Activated T-cell treated with anti-CD3 and anti-CD28 coated beads, Interleukin-2, amount 50 U/mL, for 24 hours (primary cell): Measurements from ENCODE around the gene HNRNPA1.
"Not testable (repeated sequence)": the region's sequence is repeated elsewhere in the genome, so short reads cannot be mapped to it uniquely, and the experiment has no call there.

Experiments used
- DNase-seq: peaks from one replicate; pipeline ENCODE4 v3.0.0-alpha.2; 2020
- H3K27ac Mint-ChIP-seq: 2 replicates; pipeline ENCODE4 v1.8.0; 2020; ENCODE audit warnings: mild to moderate bottlenecking, mixed read lengths
- H3K27me3 Mint-ChIP-seq: 2 replicates; pipeline ENCODE4 v1.8.0; 2020; ENCODE audit warnings: mixed read lengths
- H3K36me3 Mint-ChIP-seq: 2 replicates; pipeline ENCODE4 v1.8.0; 2020; ENCODE audit warnings: low read depth, mixed read lengths
- H3K4me1 Mint-ChIP-seq: 2 replicates; pipeline ENCODE4 v1.8.0; 2020; ENCODE audit warnings: low read depth, mixed read lengths
- H3K4me3 Mint-ChIP-seq: 2 replicates; pipeline ENCODE4 v1.8.0; 2020; ENCODE audit warnings: mild to moderate bottlenecking, moderate library complexity, mixed read lengths
- H3K9me3 Mint-ChIP-seq: 2 replicates; pipeline ENCODE4 v1.8.0; 2020; ENCODE audit warnings: mixed read lengths

HNRNPA1 gene

DNA sequence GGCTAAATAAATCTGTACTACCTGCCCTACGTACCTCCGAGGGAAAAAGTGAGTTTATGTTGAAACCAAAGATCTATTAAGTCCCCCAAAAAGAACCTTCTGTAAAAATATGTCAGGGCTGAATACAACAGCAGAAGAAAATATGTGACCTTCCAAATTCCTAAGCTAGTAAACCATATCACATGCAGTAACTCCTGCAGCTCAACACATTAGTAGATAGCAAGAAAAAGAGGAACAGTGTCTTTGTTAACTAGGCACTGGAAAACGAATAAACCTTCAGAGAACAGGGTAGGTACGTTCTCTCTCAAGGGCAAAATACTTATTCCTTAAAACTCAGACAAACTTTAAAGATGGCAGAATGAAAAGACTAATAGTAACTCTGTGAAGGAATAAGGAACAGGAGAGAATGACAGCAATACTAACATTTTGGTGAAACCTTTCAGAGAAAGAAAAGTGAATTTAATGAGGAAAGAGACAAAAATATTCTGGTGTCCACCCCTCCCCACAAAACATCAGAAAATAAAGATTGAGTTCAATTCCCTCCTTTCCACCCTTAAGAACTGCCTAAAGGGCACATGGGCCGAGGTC is 18.6 kb upstream of the HNRNPA1 start:
- Mint-ChIP-seq H3K9me3 (no peaks in the 10 kb centered on the region), H3K4me1 (peaks cover 45% of the 10 kb centered on the region), H3K27me3 (no peaks in the 10 kb centered on the region), H3K36me3 (peaks cover 13% of the 10 kb centered on the region), H3K4me3 (no peak overlapping the region), H3K27ac (no peak overlapping the region)
- DNase-seq: no peak

DNA sequence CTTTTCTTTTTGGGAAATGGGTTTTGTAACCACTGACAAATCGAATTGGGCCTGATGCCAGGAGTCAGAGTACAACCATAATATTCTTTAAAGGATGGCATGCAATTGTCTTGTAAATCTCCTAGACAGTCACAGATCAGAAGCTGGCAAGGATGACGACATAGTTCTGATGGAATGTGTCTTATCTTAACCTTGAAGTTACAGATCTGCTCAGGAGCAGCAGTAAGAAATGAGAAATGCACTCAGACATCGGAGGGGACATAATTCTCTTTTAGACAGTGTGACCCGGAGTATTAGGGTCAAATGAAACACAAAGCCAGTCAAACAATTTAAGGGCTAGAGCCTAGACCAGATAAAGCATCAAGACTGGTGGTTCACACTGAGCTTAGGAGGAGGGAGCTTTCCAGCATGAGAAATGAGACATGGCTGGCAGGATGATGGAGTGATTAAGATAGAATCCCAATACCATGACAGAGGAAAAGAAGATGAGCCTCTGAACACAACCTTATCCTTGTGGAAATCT is 18.1 kb upstream of the HNRNPA1 start:
- H3K4me1 Mint-ChIP-seq: peaks cover 45% of the 10 kb centered on the region
- H3K27ac Mint-ChIP-seq: no peak overlapping the region
- no peak overlapping the region for H3K4me3 Mint-ChIP-seq
- H3K9me3 Mint-ChIP-seq: no peaks in the 10 kb centered on the region
- H3K36me3 Mint-ChIP-seq: peaks cover 11% of the 10 kb centered on the region
- no peaks in the 10 kb centered on the region for H3K27me3 Mint-ChIP-seq
- no peak for DNase-seq

DNA sequence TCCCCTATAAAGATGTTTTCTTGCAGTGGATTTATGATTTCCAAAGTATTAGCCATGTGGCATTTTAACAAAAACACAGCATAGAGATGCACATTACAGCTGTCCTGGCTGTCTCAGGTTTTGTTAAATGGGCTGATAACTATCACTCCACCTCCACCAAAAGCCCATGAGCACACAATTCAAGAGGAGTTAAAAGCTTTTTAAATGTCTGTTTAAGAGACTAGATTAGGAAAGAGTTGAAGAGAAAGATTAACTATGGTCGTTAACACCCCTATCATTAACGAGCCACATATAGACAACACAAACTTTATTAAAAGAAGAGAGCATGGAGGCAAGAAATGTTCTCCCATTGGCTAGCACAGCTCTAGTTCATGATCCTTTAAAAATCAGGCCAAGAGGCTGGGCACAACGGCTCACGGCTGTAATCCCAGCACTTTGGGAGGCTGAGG is 15.1 kb upstream of the HNRNPA1 start:
- no peaks in the 10 kb centered on the region for H3K9me3 Mint-ChIP-seq
- no peak overlapping the region for H3K4me3 Mint-ChIP-seq
- H3K36me3 Mint-ChIP-seq: peaks cover 9% of the 10 kb centered on the region
- peaks cover 31% of the 10 kb centered on the region for H3K4me1 Mint-ChIP-seq
- no peaks in the 10 kb centered on the region for H3K27me3 Mint-ChIP-seq
- H3K27ac Mint-ChIP-seq: peak overlapping the region; percentile 12
- no peak for DNase-seq

DNA sequence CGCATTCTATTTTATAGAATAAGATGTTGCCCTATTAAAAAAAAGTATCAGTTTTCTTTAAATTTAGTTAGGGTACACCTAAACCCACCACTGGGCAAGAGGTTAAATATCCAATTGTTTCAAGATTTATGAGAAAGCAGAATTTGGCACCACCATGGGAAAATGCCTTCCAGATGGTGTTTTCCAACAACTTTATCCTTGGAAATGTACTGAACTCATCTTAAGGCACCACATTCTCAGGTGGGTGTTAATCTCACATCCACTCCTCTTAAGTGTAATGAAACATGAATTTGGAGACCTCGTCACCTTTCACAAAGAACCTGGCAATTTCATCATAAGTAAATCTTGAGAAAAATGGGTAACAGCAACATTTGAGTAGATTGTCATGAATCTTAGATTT is 13.7 kb upstream of the HNRNPA1 start:
- peaks cover 17% of the 10 kb centered on the region for H3K36me3 Mint-ChIP-seq
- no peaks in the 10 kb centered on the region for H3K9me3 Mint-ChIP-seq
- DNase-seq: no peak
- H3K4me1 Mint-ChIP-seq: peaks cover 41% of the 10 kb centered on the region
- no peak overlapping the region for H3K4me3 Mint-ChIP-seq
- H3K27me3 Mint-ChIP-seq: no peaks in the 10 kb centered on the region
- H3K27ac Mint-ChIP-seq: no peak overlapping the region

DNA sequence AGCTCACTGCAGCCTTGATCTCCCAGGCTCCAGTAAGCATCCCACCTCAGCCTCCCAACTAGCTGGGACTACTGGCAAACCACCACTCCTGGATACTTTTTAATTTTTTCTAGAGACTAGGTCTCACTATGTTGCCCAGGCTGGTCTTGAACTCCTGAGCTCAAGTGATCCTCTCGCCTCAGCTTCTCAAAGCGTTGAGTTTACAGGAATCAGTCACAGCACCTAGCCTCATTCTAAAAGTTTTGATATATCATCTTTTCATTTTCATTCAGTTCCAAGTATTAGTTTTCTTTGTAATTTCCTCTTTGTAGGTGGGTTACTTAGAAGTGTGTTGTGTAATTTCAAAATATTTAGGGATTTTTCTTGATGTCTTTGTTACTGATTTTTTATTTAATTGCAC is 10.2 kb upstream of the HNRNPA1 start:
- peaks cover 46% of the 10 kb centered on the region for H3K36me3 Mint-ChIP-seq
- H3K9me3 Mint-ChIP-seq: no peaks in the 10 kb centered on the region
- H3K27me3 Mint-ChIP-seq: no peaks in the 10 kb centered on the region
- peak overlapping the region; percentile 85 for H3K27ac Mint-ChIP-seq
- H3K4me3 Mint-ChIP-seq: no peak overlapping the region
- no peak for DNase-seq
- peaks cover 50% of the 10 kb centered on the region for H3K4me1 Mint-ChIP-seq

DNA sequence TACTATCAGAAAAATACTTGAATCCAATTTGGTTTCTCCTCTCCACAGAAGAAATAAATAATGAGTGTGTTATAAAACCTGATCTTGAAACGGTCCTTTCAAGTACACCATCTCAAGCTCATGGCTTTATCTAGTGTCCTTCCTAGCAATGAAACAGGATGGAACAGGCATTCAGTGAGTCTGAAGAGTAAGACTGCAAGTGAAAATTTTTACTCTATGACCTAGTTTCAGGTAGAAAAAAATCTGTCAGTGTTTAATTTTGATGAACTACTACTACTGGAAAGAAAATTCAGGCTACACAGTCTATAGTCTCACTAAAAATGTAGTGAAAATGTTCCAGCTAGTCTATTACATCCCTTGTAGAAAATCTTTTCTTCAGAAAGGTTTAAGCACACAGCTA is 8.3 kb upstream of the HNRNPA1 start:
- Mint-ChIP-seq H3K27ac (peak overlapping the region; percentile 88), H3K9me3 (no peaks in the 10 kb centered on the region), H3K36me3 (peaks cover 59% of the 10 kb centered on the region)

DNA sequence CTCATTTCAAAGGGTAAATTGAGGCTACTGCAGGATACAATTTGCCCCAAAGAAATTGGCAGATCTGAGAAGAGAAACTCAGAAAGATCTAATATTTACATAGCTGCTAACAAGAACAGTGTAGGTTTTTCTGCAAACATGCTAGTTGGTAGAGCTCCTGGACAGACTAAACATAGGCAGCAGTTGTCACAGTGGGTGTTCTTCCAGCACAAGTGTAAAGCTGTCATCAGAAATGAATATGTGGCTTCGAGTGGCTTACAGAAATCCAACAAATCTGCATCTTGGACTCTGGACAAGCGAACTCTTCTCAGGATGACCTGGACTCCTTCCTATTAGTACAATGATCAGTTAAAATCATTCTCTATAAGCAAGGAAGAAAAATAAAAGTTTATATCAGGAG is 6.5 kb upstream of the HNRNPA1 start:
- no peaks in the 10 kb centered on the region for H3K9me3 Mint-ChIP-seq
- H3K27me3 Mint-ChIP-seq: no peaks in the 10 kb centered on the region
- H3K4me3 Mint-ChIP-seq: no peak overlapping the region
- DNase-seq: no peak
- H3K36me3 Mint-ChIP-seq: peaks cover 58% of the 10 kb centered on the region
- H3K4me1 Mint-ChIP-seq: peaks cover 75% of the 10 kb centered on the region
- no peak overlapping the region for H3K27ac Mint-ChIP-seq

More for the DNA sequence above, 8.3 kb upstream of the HNRNPA1 start:
- no peak for DNase-seq
- Mint-ChIP-seq H3K4me3 (no peak overlapping the region), H3K4me1 (peaks cover 68% of the 10 kb centered on the region), H3K27me3 (no peaks in the 10 kb centered on the region)

DNA sequence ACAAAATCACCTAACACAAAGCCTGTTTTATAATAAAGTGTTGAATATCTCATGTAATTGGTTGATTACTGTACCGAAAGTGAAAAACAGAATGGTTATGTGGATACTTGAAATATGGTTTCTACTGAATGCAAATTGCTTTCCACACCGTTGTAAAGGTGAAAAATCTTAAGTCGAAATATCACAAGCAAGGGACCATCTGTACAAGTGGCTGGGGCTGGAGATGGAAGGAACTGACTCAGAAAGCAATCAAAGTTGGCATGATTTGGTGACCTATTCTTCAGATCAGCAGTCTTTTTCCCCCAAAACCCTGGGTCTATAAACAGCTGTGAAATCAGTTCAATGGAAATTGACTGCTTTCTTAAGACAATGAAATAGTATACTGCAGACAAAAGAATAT is 4.2 kb upstream of the HNRNPA1 start:
- Mint-ChIP-seq H3K27me3 (no peaks in the 10 kb centered on the region), H3K9me3 (no peaks in the 10 kb centered on the region), H3K4me3 (no peak overlapping the region), H3K27ac (peak overlapping the region; percentile 59), H3K4me1 (peaks cover 59% of the 10 kb centered on the region), H3K36me3 (peaks cover 53% of the 10 kb centered on the region)
- no peak for DNase-seq

DNA sequence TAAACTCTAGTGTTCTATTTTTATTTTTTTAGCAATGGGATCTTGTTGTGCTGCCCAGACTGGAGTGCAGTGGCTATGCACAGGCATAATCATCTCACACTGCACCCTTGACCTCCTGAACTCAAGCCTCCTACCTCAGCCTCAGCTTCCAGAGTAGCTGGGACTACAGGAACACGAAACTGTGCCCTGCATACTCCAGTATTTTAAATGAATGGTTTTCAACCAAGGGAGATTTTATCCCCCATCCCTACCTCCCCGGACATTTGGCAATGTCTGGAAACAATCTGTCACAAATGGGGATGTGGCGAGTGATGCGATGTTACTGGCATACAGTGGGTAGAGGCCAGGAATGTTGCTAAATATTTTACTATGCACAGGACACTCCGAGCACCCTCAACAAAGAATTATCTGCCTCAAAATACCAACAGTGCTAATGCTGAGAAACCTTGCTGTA is 2.7 kb upstream of the HNRNPA1 start:
- H3K4me1 Mint-ChIP-seq: peaks cover 50% of the 10 kb centered on the region
- no peaks in the 10 kb centered on the region for H3K9me3 Mint-ChIP-seq
- no peak for DNase-seq
- no peak overlapping the region for H3K27ac Mint-ChIP-seq
- H3K4me3 Mint-ChIP-seq: no peak overlapping the region
- H3K27me3 Mint-ChIP-seq: no peaks in the 10 kb centered on the region
- peaks cover 41% of the 10 kb centered on the region for H3K36me3 Mint-ChIP-seq

DNA sequence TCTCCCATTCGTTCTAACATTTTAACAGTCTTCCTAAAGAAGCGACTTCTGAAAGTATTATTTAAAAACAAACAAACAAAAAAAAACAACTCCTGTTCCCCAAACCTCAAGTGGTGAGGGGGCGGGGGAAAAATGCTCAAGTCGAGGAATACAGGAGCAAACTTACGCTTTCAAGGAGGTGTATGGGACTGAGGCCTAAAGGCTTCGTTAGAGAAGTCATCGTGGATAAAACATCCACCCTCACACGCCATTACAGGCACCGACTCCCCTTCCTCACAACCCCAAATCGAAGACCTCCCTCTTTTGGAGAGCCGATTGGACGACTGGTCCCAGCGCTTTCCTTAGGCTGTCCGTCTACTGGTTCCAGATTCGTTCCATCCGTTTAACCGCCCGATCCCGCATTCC is 1.3 kb upstream of the HNRNPA1 start:
- Mint-ChIP-seq H3K27ac (no peak overlapping the region), H3K4me1 (peaks cover 51% of the 10 kb centered on the region), H3K4me3 (no peak overlapping the region), H3K27me3 (no peaks in the 10 kb centered on the region), H3K9me3 (no peaks in the 10 kb centered on the region), H3K36me3 (peaks cover 27% of the 10 kb centered on the region)
- no peak for DNase-seq

DNA sequence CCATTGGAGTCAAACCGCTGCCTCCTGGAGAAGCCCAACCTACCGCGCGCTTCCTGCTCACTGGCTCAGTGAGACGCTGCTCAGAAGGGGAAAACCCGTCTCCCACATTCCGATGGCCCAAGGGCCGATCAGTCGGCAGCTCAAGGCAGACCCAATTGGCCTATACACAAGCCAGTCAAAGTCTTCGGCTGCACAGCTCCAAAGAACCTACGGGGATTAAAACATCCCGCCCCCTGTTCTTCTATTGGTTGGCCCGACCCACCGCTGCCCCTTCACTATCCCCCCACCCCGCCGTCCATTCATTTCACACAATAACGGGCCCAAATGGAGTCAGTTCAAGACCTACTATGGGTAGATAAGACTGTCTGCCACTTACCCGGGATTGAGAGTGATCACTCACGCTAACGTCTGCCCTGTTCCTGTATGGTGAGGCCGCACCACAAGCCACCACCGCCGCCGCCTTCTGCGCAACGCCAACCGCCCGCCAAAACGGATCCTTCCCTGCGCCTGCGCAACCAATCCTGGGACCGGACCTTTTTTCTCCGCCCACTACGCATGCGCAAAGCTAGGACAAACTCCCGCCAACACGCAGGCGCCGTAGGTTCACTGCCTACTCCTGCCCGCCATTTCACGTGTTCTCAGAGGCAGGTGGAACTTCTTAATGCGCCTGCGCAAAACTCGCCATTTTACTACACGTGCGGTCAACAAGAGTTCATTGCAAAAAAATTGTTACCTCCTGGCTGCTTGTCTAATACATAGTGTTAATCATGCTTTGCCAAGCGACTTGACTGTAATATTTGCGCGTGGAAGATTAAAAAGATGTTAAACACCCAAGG is 676 bp upstream of the HNRNPA1 start, which contains the start of gene CBX5:
Gene CBX5 (minus strand): TSS at position 491 of the 836 bp plus-strand sequence. CDS start 22,472 bp downstream, outside the sequence.
- DNase-seq: peak; percentile 99
- Mint-ChIP-seq H3K4me1 (peaks cover 53% of the 10 kb centered on the region), H3K9me3 (no peaks in the 10 kb centered on the region), H3K27me3 (no peaks in the 10 kb centered on the region), H3K36me3 (peaks cover 22% of the 10 kb centered on the region), H3K4me3 (no peak within 1 kb of the TSS), H3K27ac (no peak within 1 kb of the TSS)

DNA sequence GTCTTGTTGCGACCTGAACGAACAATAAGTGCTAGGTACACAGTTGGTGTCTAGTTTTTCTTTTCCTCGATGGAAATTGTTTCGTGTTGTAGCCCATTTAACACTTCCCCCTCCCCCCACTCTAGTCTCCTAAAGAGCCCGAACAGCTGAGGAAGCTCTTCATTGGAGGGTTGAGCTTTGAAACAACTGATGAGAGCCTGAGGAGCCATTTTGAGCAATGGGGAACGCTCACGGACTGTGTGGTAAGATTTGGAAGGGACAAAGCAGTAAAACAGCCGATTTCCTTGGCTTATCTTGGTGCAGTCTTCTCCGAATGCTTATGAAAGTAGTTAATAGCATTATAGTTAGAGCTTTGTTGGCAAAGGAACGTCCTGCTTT is 724 bp downstream of the HNRNPA1 start:
- not testable (repeated sequence) for H3K27me3 Mint-ChIP-seq, DNase-seq, H3K27ac Mint-ChIP-seq, H3K9me3 Mint-ChIP-seq, H3K4me3 Mint-ChIP-seq
- peaks cover 12% of the 10 kb centered on the region for H3K36me3 Mint-ChIP-seq
- peaks cover 54% of the 10 kb centered on the region for H3K4me1 Mint-ChIP-seq

DNA sequence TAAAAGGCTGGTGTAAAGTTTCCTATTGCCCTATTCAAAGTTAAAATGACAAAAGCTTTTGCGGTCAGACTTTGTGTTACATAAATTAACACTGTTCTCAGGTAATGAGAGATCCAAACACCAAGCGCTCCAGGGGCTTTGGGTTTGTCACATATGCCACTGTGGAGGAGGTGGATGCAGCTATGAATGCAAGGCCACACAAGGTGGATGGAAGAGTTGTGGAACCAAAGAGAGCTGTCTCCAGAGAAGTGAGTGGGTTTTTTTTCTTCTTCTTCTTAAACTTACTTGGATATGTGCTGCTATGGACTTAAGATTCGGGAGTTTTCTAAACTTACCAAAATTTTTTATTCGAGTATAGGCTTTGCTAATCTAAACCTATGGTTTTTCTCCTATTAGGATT is 1.2 kb downstream of the HNRNPA1 start:
- not testable (repeated sequence) for H3K9me3 Mint-ChIP-seq, DNase-seq, H3K27ac Mint-ChIP-seq, H3K36me3 Mint-ChIP-seq, H3K4me3 Mint-ChIP-seq, H3K27me3 Mint-ChIP-seq
- H3K4me1 Mint-ChIP-seq: peaks cover 52% of the 10 kb centered on the region

DNA sequence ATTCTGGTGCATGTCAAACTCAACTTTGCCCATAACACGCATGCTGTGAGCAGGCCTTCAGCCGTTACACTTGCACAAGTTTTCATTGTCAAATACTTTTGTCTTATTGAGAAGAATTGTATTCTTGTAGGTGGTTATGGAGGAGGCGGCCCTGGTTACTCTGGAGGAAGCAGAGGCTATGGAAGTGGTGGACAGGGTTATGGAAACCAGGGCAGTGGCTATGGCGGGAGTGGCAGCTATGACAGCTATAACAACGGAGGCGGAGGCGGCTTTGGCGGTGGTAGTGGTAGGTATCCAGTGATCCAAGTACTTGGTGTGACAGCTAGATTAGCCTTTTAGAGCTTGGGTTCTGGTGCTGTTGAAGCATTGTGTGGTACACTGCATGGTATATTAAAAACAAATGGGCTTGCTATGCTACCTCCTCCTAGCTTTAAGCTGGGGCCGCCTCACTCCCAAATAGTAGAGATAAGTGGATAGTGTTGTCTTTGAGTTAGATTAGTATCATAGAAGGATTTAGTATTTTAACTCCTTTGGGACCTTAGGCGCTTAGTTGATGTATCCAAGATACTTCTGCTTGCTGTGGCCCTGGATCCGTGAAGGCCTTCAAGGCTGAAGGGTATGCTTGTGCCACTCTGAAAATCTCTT is 2.5 kb downstream of the HNRNPA1 start:
- H3K36me3 Mint-ChIP-seq: no peaks in the 10 kb centered on the region
- H3K27me3 Mint-ChIP-seq: no peaks in the 10 kb centered on the region
- no peaks in the 10 kb centered on the region for H3K9me3 Mint-ChIP-seq
- no peak overlapping the region for H3K27ac Mint-ChIP-seq
- peaks cover 46% of the 10 kb centered on the region for H3K4me1 Mint-ChIP-seq
- no peak overlapping the region for H3K4me3 Mint-ChIP-seq
- peak; percentile 61 for DNase-seq
